ENCODE data around the gene CSMD2.

Gene CSMD2

DNA sequence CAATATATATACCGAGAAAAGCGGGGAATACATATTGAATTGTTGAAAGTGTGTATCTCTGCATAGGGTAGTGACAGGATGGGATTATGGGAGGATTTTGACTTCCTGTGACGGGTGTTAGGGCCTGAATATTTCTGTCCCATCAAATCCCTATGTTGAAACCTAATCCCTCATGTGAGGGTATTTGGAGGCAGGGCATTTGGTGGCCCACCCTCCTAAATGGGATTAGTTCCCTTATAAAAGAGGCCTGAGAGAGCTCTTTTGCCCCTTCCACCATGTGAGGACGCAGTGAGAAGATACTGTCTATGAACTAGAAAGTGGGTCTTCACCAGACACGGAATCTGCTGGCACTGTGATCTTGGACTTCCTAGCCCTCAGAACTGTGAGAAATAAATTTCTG, 555.3 kb downstream of the CSMD2 start:
- TF ChIP-seq CTCF (IDR thresholded peaks at IDR 0.05): no peak
- peaks cover 12% of the 10 kb centered on the region for H3K27me3 ChIP-seq
- H3K9me3 ChIP-seq: no peaks in the 10 kb centered on the region
- no peak overlapping the region for H3K27ac ChIP-seq
- H3K36me3 ChIP-seq: no peaks in the 10 kb centered on the region
- no peaks in the 10 kb centered on the region for H3K4me1 ChIP-seq (ENCODE audit: control insufficient read depth in 1 of 2, insufficient read depth in 1 of 2, low read depth in 1 of 2, low read length in 1 of 2)
- no peak overlapping the region for H3K4me3 ChIP-seq (ENCODE audit: low read depth in 1 of 2, low read length in 1 of 2)

DNA sequence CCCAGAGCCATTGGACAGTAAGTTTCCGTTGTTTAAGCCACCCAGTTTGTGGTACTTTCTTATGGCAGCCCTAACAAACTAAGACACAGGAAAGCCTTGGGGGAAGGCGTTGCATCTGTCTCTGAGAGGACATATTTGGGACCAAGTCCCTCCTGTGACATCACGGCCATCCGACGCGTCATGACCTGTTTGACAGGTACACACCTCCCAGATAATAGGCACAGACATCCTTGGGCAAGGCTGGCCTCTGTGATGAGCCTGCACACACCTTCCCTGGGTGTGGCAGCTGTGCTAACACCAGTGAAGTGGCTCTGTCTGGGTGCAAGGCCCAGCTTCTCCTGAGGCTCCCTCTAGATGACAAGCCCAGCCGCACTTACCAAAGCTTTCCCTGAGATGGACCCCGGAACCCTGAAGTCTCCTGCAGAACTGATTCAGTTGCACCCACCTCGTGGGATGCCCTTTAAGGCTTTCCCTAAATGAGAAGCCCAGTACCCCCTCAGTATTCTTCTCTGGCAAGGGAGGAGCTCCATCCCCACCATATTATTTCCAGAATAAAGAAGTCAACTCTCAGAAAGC, 556.1 kb downstream of the CSMD2 start:
- no peak for TF ChIP-seq CTCF (IDR thresholded peaks at IDR 0.05)
- H3K9me3 ChIP-seq: no peaks in the 10 kb centered on the region
- no peak overlapping the region for H3K4me3 ChIP-seq (ENCODE audit: low read depth in 1 of 2, low read length in 1 of 2)
- peaks cover 4% of the 10 kb centered on the region for H3K27me3 ChIP-seq
- H3K36me3 ChIP-seq: no peaks in the 10 kb centered on the region
- H3K4me1 ChIP-seq (ENCODE audit: control insufficient read depth in 1 of 2, insufficient read depth in 1 of 2, low read depth in 1 of 2, low read length in 1 of 2): no peaks in the 10 kb centered on the region
- H3K27ac ChIP-seq: no peak overlapping the region

DNA sequence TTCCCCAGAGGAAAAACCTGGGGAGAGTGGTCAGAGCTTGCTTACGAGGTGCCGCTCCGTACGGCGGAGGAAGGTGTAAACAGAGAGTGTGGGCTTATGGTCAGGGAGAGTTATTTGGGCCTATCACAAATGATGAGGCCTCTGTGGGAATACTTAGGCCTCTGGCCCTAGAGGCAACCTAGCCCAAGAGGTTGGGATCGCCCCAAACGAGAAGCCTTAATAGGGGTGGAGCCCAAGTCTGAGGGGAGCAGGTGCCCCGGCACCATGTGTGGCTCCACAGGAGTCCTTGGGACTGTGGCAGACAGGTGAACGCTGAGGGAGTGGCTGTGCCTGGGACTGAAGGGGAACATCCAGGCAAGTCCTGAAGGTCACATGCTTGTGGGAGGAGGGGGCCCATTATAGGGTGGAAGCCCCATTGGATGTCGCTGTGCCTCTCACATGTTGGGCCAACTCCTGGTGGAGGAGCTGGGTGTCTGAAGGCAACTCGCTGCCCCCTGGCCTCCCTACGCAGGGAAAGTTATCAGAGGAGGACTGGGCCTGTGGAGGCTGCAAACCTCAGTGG, 557.5 kb downstream of the CSMD2 start:
- no peaks in the 10 kb centered on the region for H3K27me3 ChIP-seq
- H3K36me3 ChIP-seq: no peaks in the 10 kb centered on the region
- H3K4me3 ChIP-seq (ENCODE audit: low read depth in 1 of 2, low read length in 1 of 2): no peak overlapping the region
- no peaks in the 10 kb centered on the region for H3K4me1 ChIP-seq (ENCODE audit: control insufficient read depth in 1 of 2, insufficient read depth in 1 of 2, low read depth in 1 of 2, low read length in 1 of 2)
- no peaks in the 10 kb centered on the region for H3K9me3 ChIP-seq
- TF ChIP-seq CTCF (IDR thresholded peaks at IDR 0.05): no peak
- no peak overlapping the region for H3K27ac ChIP-seq

DNA sequence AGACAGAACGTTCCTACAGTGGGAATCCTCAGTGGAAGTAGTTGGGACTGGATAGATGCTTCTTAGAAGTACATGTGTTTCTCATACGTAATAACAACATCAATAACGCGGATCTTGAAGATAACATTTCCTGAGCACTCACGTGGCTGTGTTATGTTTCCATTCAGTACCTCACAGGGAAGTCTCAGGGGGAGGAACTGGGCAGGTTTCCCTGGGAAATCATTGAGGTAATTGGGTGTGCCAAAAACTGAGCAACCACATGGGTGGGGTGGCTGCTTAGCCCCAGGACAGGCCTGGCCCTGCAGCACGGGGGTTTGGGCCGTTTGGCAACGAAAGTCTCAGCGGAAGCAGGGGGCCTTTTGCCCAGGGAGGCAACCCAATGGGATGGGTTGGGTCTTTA, 558.8 kb downstream of the CSMD2 start:
- no peaks in the 10 kb centered on the region for H3K36me3 ChIP-seq
- TF ChIP-seq CTCF (IDR thresholded peaks at IDR 0.05): no peak
- H3K27me3 ChIP-seq: no peaks in the 10 kb centered on the region
- H3K4me3 ChIP-seq (ENCODE audit: low read depth in 1 of 2, low read length in 1 of 2): no peak overlapping the region
- H3K27ac ChIP-seq: no peak overlapping the region
- no peaks in the 10 kb centered on the region for H3K4me1 ChIP-seq (ENCODE audit: control insufficient read depth in 1 of 2, insufficient read depth in 1 of 2, low read depth in 1 of 2, low read length in 1 of 2)
- H3K9me3 ChIP-seq: no peaks in the 10 kb centered on the region

DNA sequence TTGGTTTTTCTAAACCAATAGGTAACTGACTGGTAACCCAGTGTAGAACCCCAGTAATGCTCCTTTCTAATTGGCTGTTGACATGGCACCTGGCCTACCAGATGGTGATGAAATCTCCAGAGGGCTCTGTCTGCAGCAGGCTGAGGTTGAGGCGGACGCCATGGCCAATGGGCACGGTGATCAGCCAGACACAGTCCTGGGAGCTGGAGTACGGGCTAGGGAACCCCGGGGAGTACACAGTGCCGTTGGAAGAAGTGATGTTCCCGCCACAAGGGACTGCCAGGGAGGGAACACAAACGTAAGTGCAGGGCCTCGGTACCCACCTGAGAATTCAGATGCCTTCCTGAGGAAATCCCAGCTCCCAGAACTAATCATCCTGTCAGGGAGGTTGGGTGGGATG, 562.8 kb downstream of the CSMD2 start:
- TF ChIP-seq CTCF (IDR thresholded peaks at IDR 0.05): no peak
- Histone ChIP-seq H3K4me3 (ENCODE audit: low read depth in 1 of 2, low read length in 1 of 2) (no peak overlapping the region), H3K9me3 (no peaks in the 10 kb centered on the region), H3K27me3 (peaks cover 6% of the 10 kb centered on the region), H3K27ac (no peak overlapping the region), H3K4me1 (ENCODE audit: control insufficient read depth in 1 of 2, insufficient read depth in 1 of 2, low read depth in 1 of 2, low read length in 1 of 2) (no peaks in the 10 kb centered on the region), H3K36me3 (no peaks in the 10 kb centered on the region)

Data from neutrophil (primary cell).